ENCODE measurements around the gene STK32A.

Gene STK32A

DNA sequence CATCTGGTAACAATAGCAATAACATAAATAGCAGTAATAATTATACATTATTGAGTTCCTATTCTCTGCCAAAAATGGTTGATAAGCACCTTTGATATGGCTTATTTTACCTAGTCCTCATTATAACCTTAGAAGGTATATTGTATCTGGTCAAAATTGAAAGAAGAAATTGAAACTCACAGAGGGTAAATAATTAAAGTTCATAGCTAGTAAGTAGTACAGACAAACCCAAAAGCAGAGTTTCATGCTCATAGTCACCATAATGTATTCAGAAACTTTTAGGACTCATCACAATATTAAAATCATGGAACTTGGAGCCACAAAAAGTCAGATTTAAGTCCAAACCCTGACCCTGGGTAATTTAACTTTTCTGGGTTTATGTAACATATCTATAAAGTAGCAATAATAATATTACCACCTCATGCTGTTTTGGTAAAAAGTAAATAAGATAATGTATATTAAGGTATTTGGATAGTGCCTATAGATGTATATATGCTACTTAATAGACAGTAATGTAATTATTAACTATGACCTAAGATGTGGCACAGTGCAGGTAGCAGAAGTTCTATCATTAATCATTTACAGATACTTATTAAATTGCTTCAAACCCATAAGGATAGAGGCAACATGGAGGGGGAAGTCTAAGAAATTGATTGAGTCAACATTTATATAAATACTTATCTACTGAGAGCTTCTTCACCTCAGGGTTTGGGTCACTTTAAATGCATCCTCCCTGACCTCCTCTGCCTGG is 32.4 kb downstream of the STK32A start:
- DNase-seq: no peak

DNA sequence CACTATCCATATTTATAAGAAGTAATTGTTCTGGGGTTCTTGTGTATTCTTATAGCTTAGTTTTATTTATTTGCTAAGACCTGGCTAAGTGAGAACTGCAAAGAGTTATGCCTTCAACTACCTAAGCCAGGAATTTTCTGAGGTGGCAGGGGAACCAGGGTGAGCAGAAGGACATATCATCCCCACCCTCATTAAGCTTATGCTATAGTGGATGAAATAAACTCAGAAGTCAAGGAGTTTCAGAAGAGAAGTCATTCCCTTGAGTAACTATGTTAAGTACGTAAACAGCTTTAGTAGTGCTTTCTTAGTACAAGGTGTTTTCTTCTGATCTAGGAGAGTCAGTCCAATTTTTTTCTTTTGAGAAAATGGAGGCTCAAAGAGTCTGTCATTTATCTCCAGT is 41.7 kb downstream of the STK32A start:
- no peak for DNase-seq

DNA sequence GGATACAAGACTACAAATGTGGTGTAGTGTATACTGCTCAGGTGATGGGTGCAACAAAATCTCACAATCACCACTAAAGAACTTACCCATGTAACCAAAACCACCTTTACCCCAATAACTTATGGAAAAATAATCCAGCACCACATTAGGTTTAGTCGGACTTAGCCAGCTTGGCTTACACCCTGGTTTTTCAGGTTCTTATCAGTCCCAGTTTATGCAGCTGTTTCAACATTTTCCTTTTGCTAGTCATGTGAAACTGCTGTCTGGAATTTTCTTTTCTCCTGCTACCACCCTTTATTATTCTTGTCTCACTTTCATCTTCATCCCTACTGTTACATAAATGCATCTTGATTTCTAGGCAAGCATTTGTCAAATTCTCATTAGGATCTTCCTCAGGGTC is 51.5 kb downstream of the STK32A start:
- DNase-seq: no peak

- no peak for DNase-seq
Observed at GRCh38 chr5:147287110-147287509, 52.3 kb downstream of the STK32A start.

DNA sequence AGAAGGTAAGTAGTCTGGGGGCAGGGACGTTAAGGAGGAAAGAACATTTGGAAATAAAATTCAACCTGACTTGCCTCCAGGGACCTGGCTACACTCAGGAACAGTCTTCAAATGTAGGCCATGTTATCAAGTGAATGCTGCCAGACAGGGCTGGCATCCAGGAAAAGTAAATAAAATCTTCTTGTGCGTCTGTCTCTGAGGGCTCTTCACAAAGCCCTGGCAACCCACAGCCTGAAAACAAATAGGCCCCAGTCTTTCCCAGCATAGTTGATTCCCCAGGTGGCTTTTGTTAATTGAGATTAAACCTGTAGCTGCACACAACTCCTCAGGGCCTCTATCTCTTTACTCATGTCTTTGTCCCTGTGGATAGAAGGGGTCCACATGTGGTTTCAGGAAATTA is 55.4 kb downstream of the STK32A start:
- no peak for DNase-seq

DNA sequence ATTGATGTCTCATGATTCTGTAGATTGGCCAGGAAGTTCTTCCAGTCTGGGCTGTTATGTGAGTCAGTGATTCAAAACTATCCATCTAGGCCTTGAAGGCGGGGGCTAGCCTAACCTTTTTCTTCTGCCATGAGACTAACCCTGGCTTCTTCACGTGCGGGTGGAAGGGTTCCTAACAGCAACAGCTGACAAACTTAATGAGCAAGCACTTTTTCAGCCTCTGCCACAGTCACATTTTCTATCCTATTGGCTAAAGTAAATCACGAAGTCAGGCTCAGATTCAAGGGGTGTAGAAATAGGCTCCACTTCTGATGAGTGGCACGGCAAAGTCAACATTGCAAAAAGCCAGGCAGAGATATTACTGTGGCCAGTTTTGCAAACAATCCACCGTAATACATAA is 68.4 kb downstream of the STK32A start:
- DNase-seq: no peak

- no peak for DNase-seq
Observed at GRCh38 chr5:147303976-147304375, 69.2 kb downstream of the STK32A start.

DNA sequence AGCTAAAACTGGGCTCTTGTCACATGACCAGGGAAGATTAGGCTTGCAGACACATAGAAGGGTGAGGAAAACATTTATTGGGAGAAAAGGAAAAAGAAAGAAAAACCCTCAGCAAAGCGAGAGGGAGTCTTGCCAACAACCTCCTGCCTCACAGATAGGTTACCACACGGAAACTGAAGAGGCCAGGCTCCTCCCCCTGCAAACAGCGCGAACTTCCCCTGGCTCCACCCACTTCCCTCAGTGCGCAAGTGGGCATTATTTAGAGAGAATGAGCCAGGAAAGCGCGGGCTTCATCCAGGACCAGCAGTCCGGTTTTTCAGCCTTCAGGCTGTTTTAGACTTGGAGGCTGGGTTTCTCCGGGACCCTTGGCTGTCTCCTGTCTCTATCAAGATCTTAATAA is 70.3 kb downstream of the STK32A start:
- DNase-seq: no peak

DNA sequence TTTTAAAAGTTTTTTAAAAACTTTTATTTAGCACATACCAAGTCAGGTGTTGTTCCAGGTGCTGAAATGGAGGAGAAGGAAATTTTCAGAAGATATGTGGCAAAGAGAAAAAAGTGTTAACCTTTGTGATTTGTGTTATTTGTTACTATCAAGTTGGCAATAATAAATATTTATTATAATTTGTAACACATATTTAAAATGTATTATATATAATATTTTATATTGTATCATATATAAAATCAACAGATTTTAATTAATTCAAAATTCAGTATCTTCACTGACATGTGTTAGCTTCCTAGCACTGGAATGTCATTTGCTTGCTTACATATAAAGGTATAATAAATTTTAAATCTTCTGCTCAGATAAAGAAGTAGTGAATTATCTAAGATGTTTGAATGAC is 71.5 kb downstream of the STK32A start:
- DNase-seq: no peak

- DNase-seq: no peak
Observed at GRCh38 chr5:147307170-147307569, 72.3 kb downstream of the STK32A start.

DNA sequence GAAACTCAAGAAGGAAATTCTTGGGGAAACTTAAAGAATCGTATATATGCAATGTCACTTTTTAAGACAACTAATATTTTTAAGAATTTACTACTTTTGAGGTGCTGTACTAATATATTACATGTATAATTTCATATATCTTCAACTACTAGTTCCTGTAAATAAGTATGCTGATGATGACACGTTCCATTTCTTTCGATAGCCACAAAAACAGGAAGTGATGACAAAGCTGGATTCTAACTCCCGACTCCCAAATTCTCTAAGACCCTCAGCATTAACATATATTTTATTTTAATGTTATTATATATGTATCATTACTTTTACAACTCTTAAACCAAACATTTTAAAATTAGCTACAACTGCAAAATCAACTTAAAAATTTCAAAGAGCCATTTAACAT is 74.8 kb downstream of the STK32A start:
- no peak for DNase-seq

- DNase-seq: no peak
Observed at GRCh38 chr5:147310059-147310704, 75.4 kb downstream of the STK32A start.

DNA sequence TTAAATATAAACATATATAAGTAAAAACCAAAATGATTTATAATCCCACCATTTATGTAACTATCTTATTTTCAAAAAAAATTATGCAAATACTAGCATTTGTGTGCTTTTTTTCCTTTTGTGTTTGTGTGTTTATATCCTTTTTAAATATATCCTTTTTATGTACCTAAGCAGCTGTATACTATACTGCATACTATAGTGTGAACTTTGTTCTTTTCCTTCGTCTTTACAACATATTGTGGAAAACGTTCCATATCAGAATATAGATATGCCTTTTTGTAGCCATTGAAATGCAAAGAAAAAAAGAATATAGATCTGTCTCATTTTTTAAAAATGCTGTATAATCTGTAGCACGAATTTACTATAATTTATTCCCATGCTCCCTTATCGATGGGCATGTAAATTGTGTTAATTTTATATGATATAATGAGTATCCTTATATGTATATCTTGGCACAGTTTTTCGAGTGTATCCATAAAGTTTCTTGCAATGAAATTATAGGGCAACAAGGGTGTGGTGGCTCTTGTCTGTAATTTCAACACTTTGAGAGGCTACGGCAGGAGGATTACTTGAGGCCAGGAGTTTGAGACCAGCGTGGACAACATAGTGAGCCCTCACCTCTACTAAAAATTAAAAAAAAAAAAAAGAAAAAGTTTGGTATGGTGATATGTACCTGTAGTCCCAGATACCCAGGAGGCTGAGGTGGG is 83.3 kb downstream of the STK32A start:
- no peak for DNase-seq

- DNase-seq: no peak
Observed at GRCh38 chr5:147321569-147321968, 86.7 kb downstream of the STK32A start.

DNA sequence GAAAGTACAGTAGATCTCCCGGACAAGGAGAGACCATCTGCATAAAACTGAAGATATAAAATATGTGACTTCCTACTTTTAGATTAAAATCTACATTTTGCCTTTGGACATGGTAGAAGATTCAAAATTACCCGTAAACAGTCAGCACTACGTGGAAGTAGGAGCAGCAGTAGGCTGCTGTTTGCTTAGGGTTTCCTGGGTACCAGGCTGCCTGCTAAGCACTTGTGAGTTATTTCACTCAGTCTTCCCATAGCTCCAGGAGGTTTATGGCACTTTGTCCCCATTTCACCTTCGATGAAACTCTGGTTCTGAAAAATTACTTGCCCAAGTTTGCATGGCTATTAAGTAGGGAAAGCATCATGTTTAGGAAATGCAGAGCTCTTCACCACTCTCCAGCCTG is 92.6 kb downstream of the STK32A start:
- no peak for DNase-seq

GRCh38 chr5:147327905-147328304 is 93.1 kb downstream of the STK32A start:
- DNase-seq: no peak

DNA sequence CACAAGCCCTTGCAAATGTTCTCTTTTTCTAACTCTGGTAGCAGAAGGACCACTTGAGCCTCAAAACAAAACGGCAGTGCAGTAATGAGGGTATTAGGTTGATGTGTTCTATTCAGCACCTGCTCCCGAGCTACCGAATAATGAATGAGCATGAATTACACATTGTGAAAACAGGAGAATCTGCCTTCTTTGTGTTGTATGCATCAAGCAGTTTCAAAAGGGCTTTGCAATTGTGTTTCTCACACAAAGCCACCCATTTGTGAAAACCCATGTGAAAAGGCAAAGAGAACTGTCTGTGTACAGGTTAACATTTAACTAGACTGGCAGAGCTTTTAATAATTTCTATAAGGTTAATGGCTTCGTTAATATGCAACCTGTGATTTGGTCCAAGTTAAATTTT is 97.8 kb downstream of the STK32A start:
- no peak for DNase-seq

DNA sequence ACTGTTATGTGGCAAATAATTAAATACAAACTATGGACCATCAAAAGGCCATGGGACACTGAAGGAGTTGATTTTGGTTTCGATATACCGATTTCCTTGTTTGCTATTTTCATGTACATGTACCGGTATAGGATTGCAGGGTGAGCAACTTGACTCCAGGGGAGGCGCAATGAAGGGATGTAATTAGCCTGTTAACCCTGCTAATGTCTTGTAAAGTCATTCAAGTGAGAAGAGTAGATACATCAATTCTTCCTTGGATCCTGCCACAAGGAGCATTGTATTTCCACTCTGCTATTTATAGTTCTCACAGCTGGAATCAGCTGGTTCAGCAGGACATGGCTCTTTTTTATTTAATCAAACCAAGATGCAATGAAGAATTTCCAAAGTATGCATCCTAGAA is 102.0 kb downstream of the STK32A start:
- no peak for DNase-seq

DNA sequence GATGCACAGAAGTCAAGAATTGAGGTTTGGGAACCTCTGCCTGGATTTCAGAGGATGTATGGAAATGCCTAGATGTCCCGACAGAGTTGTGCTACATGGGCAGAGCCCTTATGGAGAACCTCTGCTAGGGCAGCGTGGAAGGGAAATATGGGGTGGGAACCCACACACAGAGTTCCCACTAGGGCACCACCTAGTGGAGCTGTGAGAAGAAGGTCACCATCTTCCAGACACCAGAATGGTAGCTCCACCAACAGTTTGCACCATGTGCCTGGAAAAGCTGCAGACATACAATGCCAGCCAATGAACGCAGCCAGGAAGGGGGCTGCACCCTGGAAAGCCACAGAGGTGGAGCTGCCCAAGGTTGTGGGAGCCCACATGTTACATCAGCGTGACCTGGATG is 104.5 kb downstream of the STK32A start:
- no peak for DNase-seq

DNA sequence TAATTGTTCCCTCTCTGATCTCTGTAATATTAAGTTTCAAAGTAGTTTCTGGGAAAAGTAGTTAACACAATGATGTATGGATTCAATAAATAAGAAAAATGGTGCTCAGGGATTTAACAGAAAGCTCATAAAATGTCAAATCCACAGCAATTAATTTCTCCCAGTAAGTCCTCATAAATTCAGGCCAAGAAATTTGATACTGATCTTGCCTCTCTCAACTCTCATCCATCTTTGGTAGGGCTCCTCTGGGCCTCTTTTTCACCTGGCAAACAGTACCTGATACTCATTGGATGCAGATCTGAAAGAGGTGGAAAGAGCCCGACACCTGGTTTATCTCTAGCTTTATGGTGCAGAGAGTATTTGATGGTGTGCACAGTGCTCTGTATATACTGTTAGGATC is 106.1 kb downstream of the STK32A start:
- DNase-seq: no peak

GRCh38 chr5:147341345-147341744 is 106.5 kb downstream of the STK32A start:
- no peak for DNase-seq

- DNase-seq: no peak
Observed at GRCh38 chr5:147344861-147345260, 110.0 kb downstream of the STK32A start.

- DNase-seq: no peak
Observed at GRCh38 chr5:147346006-147346561, 111.3 kb downstream of the STK32A start.

DNA sequence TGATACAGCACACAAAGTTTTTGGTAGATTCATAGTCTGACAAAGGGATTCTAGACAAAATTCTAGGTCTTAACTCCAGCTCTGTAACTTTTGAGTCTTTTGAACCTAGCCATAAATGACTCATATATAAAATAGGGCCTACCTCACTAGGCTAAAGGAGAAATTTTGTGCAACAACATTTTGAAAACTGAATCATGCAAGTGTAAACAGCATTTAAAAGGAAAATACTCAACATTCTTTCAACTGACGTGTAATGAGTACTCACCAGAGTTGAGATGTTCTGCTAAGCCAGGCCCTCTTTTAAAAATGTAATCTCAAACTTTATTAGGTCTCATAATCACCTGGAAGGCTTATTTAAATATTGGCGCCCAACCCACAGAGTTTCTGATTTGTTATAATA is 113.2 kb downstream of the STK32A start:
- DNase-seq: no peak
